ENCODE data around the gene SLC39A3. TPM values are rescaled to one million over a fixed set of nuclear protein-coding genes. Genes with fewer than 3 reads are reported as not detected.

The SLC39A3 gene
- 26.6 to 29.2 TPM (median 27.5 TPM) in 5 replicates for total RNA-seq (2022; extraction: Qiagen RNA extraction)

GRCh38 chr19:2739602-2740313 is at the start of gene SLC39A3:
Gene SLC39A3, minus strand, starts transcription at chr19:2740017. Its CDS starts 2,760 bp downstream, at chr19:2737257.

GRCh38 chr19:2785244-2785997 is 45.6 kb upstream of the SLC39A3 start, which contains the start of gene THOP1:
Gene THOP1, plus strand, starts transcription at chr19:2785503. Its CDS starts 160 bp downstream, at chr19:2785663.

GRCh38 chr19:2782936-2783780 is 43.3 kb upstream of the SLC39A3 start, which contains the start of gene SGTA:
Gene SGTA, minus strand, starts transcription at chr19:2783273. Its CDS starts 14,205 bp downstream, at chr19:2769068.

GRCh38 chr19:2720777-2721569 is 18.8 kb downstream of the SLC39A3 start, which contains the start of gene DIRAS1:
Gene DIRAS1, minus strand, starts transcription at chr19:2721372. Its CDS starts 3,566 bp downstream, at chr19:2717806.

GRCh38 chr19:2702170-2703076 is 37.4 kb downstream of the SLC39A3 start, which contains the start of gene GNG7:
Gene GNG7, minus strand, starts transcription at chr19:2702694. Its CDS starts 182,006 bp downstream, at chr19:2520688.

Other genes with a start within 250 kb of the SLC39A3 start
- gene GNG7, start 37.3 kb downstream of the SLC39A3 start, total RNA-seq (2022; extraction: Qiagen RNA extraction): 0.02 to 0.08 TPM (median 0.07 TPM) in 5 replicates
- gene DIRAS1, start 18.6 kb downstream of the SLC39A3 start, total RNA-seq (2022; extraction: Qiagen RNA extraction): 2.8 to 4.7 TPM (median 4.1 TPM) in 5 replicates
- 51.4 to 81.2 TPM (median 71.6 TPM) in 5 replicates for gene SGTA, start 43.3 kb upstream of the SLC39A3 start, total RNA-seq (2022; extraction: Qiagen RNA extraction)
- gene THOP1, start 45.5 kb upstream of the SLC39A3 start, total RNA-seq (2022; extraction: Qiagen RNA extraction): 72.3 to 103 TPM (median 94.3 TPM) in 5 replicates
- 0.67 to 1.1 TPM (median 0.93 TPM) in 5 replicates for gene ZNF554, start 79.9 kb upstream of the SLC39A3 start, total RNA-seq (2022; extraction: Qiagen RNA extraction)
- 1.4 to 3.2 TPM (median 2.3 TPM) in 5 replicates for gene ZNF555, start 101.5 kb upstream of the SLC39A3 start, total RNA-seq (2022; extraction: Qiagen RNA extraction)
- gene ZNF556, start 127.3 kb upstream of the SLC39A3 start, total RNA-seq (2022; extraction: Qiagen RNA extraction): 0.01 to 0.19 TPM (median 0.04 TPM) in 5 replicates
- gene ZNF57, start 160.9 kb upstream of the SLC39A3 start, total RNA-seq (2022; extraction: Qiagen RNA extraction): 3.9 to 6.0 TPM (median 4.5 TPM) in 5 replicates
- gene ZNF77, start 205.0 kb upstream of the SLC39A3 start, total RNA-seq (2022; extraction: Qiagen RNA extraction): 1.6 to 1.8 TPM (median 1.8 TPM) in 5 replicates
- 4.4 to 7.3 TPM (median 6.1 TPM) in 5 replicates for gene TLE6, start 237.5 kb upstream of the SLC39A3 start, total RNA-seq (2022; extraction: Qiagen RNA extraction)

All from A549 treated with dexamethasone at 1 μM for 4 hours (cell line).